ENCODE results near the gene ATP9B. TPM values are rescaled to one million over a fixed set of nuclear protein-coding genes. Genes with fewer than 3 reads are reported as not detected.

The ATP9B gene
- total RNA-seq, 1 experiment from 2014 or later: 44.4 TPM

DNA sequence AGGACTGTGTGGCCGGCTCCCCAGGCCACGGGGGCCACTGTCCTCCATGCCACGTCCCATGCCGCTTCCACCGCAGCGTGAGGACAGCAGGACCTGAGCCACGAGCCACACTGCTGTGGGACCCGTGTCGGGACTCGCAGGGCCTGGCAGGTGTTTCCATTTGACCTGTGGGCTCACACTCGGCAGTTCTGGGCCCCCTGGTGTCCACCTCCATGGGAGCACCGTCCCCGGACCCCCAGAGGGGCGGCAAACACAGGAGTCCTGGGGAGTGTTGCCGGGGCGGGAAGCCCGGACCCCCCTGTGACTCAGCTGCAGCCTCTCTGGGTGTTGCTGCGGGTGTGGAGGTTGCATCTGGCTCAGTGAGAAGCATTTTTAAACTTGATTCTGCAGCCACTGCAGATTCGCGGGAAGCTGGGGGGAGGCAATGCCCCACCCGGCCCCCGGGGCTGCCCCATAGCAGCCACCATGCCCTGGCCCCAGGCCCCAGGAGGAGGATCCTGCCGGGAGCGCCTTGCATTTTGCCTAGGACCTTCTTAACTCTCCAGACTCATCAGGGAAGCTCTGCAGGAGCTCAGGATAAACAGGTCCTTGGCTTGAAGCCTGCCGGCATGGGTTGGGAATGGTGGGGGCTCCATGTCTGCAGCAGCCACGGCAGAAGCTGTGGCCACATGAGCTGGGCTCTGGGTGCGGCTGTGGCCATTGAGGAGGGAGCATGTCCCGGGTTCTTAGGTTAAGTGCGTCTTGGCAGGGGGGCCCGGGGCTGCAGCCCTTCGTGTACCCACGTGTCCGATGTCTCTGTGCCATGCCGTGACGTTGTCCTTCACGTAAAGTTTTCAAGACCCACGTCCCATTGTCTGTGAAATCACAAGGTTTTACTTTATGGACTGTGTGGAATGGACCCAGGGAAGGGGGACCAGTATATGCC is 357.4 kb downstream of the ATP9B start:
- Histone ChIP-seq H3K4me1 (ENCODE audit: control insufficient read depth, insufficient read depth, low read length) (no peaks in the 10 kb centered on the region), H3K36me3 (ENCODE audit: control insufficient read depth, insufficient read depth, low read length) (no peaks in the 10 kb centered on the region), H3K9me3 (ENCODE audit: control insufficient read depth, insufficient read depth, low read depth, low read length) (no peaks in the 10 kb centered on the region), H3K27me3 (ENCODE audit: control insufficient read depth, insufficient read depth, low read length) (no peaks in the 10 kb centered on the region), H3K27ac (ENCODE audit: low read length) (no peak overlapping the region), H3K4me3 (ENCODE audit: low read depth in 2 of 2, low read length in 2 of 2) (no peak overlapping the region)
- in situ Hi-C loops (cut with HindIII; ENCODE audit: low pct_unique_long_range_greater_than_20kb, low sequenced_read_pairs): no loop called here
- ChIA-PET POLR2A (no interaction called here), CTCF (interaction anchor here (0.6 kb wide), 1 partner anchor 30 kb away, joined by 8 read pairs; no protein-coding TSS in a partner anchor)
- DNase-seq (ENCODE audit: low read depth, low spot score): no peak
- intact Hi-C loops (cut with micrococcal nuclease; ENCODE audit: unreplicated experiment): no loop called here
- no TSS peak for BruUV-seq (replicated peaks)
- TF ChIP-seq REST (IDR thresholded peaks at IDR 0.05; ENCODE audit: insufficient read depth in 1 of 2, low read depth in 2 of 2, low read length in 1 of 2) (no peak), SIN3A (IDR thresholded peaks at IDR 0.05; ENCODE audit: borderline replicate concordance, insufficient read depth, low read depth, low read length) (no peak), TCF7L2 (IDR thresholded peaks at IDR 0.05; ENCODE audit: low read depth, low read length) (no peak), CTCF (IDR thresholded peaks at IDR 0.05) (no peak), POLR2AphosphoS5 (IDR thresholded peaks at IDR 0.05; ENCODE audit: low read depth, low read length) (no peak)
- 0 out of 2 replicates have a peak, but pooled peaks have one; percentile 14 for ATAC-seq

DNA sequence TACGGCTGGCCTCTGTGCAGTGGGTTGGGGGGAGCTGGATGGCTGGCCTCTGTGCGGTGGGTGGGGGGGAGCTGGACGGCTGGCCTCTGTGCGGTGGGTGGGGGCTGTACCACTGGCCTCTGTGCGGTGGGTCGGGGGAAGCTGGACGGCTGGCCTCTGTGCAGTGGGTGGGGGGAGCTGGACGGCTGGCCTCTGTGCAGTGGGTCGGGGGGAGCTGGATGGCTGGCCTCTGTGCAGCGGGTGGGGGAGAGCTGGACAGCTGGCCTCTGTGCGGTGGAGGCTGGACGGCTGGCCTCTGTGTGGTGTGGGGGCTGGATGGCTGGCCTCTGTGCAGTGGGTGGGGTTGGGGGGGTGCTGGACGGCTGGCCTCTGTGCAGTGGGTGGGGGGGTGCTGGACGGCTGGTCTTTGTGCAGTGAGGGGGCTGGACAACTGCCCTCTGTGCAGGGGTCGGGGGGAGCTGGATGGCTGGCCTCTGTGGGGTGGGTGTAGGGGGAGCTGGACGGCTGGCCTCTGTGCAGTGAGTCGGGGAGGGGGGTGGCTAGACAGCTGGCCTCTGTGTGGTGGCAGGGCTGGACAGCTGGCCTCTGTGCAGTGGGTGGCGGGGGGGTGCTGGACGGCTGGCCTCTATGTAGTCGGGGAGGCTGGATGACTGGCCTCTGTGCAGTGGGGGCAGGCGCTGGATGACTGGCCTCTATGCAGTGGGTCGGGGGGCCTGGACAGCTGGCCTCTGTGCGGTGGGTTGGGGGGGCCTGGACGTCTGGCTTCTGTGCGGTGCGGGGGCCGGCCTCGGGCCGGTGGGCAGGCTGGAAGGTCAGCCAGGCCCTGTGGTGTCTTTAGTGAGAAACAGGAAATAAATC is 358.4 kb downstream of the ATP9B start:
- no TSS peak for BruUV-seq (replicated peaks)
- Histone ChIP-seq H3K4me3 (ENCODE audit: low read depth in 2 of 2, low read length in 2 of 2) (no peak overlapping the region), H3K27ac (ENCODE audit: low read length) (no peak overlapping the region), H3K9me3 (ENCODE audit: control insufficient read depth, insufficient read depth, low read depth, low read length) (no peaks in the 10 kb centered on the region), H3K36me3 (ENCODE audit: control insufficient read depth, insufficient read depth, low read length) (no peaks in the 10 kb centered on the region), H3K4me1 (ENCODE audit: control insufficient read depth, insufficient read depth, low read length) (no peaks in the 10 kb centered on the region), H3K27me3 (ENCODE audit: control insufficient read depth, insufficient read depth, low read length) (no peaks in the 10 kb centered on the region)
- no peak for ATAC-seq
- ChIA-PET CTCF (interaction anchor here (0.6 kb wide), 1 partner anchor 30 kb away, joined by 8 read pairs; no protein-coding TSS in a partner anchor), POLR2A (interaction anchor here (0.6 to 0.7 kb wide), 2 partner anchors 25 to 53 kb away, joined by 5 to 26 read pairs; no protein-coding TSS in a partner anchor)
- intact Hi-C loops (cut with micrococcal nuclease; ENCODE audit: unreplicated experiment) (no loop called here), in situ Hi-C loops (cut with HindIII; ENCODE audit: low pct_unique_long_range_greater_than_20kb, low sequenced_read_pairs) (no loop called here)
- TF ChIP-seq REST (IDR thresholded peaks at IDR 0.05; ENCODE audit: insufficient read depth in 1 of 2, low read depth in 2 of 2, low read length in 1 of 2) (no peak), CTCF (IDR thresholded peaks at IDR 0.05) (no peak), SIN3A (IDR thresholded peaks at IDR 0.05; ENCODE audit: borderline replicate concordance, insufficient read depth, low read depth, low read length) (no peak), POLR2AphosphoS5 (IDR thresholded peaks at IDR 0.05; ENCODE audit: low read depth, low read length) (no peak), TCF7L2 (IDR thresholded peaks at IDR 0.05; ENCODE audit: low read depth, low read length) (no peak)
- no peak for DNase-seq (ENCODE audit: low read depth, low spot score)

Data from Panc1 (cell line).